Measurements from ENCODE around the gene CCNF.

CCNF gene

DNA sequence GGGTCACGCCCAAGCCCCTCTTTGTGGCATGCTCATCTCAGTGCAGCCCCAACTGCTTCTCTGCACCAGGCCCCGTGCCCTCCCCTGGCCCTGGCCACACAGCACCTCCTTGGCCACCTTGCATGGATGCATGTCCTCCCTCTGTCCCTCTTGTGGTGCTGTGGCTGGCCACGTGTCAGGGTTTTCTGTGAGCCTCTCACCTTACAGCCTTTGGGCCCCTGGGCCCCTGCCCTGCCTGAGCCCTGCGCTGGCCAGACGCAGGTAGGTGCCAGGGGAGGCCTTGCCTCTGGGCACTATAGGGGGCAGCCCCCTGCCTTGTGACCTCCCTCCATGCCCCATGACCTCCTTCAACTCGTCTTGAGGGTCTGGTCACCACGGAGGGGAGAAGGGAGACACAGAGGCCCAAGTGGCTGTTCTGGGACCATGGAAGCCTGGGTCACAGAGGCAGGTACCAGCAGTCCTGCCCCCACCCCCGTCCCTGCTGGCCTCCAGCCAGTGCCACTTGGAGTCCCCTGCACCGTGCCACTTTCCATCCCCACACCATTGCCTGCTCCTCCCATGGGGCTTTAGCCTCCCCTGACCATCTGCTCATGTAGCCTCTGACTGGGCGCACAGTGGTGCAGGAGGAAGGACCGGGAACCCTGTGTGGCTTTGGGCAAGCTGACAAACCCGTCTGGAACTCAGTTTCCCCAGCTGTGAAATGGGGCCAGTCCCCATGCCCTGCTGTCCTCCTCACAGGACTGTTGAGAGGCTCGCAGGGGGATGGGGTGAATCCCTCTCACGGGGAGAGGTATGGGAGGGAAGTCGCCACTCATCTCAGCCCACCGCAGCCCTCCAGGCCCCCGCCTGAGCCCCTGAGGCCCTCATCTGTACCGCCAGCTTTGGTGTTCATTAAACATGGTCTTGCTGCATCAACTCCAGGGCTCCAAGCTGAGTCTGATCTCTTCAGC, 73.0 kb downstream of the CCNF start:
- DNase-seq (ENCODE audit: low read depth in 2 of 2) = no peak
- TF ChIP-seq, protein P1, sequence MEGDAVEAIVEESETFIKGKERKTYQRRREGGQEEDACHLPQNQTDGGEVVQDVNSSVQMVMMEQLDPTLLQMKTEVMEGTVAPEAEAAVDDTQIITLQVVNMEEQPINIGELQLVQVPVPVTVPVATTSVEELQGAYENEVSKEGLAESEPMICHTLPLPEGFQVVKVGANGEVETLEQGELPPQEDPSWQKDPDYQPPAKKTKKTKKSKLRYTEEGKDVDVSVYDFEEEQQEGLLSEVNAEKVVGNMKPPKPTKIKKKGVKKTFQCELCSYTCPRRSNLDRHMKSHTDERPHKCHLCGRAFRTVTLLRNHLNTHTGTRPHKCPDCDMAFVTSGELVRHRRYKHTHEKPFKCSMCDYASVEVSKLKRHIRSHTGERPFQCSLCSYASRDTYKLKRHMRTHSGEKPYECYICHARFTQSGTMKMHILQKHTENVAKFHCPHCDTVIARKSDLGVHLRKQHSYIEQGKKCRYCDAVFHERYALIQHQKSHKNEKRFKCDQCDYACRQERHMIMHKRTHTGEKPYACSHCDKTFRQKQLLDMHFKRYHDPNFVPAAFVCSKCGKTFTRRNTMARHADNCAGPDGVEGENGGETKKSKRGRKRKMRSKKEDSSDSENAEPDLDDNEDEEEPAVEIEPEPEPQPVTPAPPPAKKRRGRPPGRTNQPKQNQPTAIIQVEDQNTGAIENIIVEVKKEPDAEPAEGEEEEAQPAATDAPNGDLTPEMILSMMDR (IDR thresholded peaks at IDR 0.05; ENCODE audit: low read depth, low read length) = no peak

DNA sequence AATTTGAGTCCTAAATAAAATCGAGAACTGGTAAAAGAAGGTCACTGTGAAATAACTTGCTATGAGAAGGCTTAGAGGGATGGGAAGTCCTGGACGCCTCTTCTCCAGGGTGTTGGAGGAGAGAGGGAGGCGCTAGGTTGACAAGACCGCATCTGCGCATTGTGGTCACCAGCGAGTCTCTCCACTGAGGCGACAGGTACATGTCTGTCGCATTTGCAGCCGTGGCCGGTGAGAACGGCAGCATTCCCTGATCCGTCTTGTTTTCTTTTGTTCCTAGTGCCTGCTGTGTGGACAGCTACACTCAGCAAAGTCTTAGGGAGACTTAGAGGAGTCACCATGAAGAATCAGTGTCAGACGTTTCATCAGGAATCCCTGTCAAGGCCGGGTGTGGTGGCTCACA, 76.4 kb downstream of the CCNF start:
- TF ChIP-seq, protein P1 (IDR thresholded peaks at IDR 0.05; ENCODE audit: low read depth, low read length) = no peak

More for the DNA sequence above, 73.0 kb downstream of the CCNF start:
- no peak overlapping the region for H3K4me3 ChIP-seq (replicated peaks in 1 of 2; ENCODE audit: low read depth in 2 of 2, low read length in 2 of 2)

DNA sequence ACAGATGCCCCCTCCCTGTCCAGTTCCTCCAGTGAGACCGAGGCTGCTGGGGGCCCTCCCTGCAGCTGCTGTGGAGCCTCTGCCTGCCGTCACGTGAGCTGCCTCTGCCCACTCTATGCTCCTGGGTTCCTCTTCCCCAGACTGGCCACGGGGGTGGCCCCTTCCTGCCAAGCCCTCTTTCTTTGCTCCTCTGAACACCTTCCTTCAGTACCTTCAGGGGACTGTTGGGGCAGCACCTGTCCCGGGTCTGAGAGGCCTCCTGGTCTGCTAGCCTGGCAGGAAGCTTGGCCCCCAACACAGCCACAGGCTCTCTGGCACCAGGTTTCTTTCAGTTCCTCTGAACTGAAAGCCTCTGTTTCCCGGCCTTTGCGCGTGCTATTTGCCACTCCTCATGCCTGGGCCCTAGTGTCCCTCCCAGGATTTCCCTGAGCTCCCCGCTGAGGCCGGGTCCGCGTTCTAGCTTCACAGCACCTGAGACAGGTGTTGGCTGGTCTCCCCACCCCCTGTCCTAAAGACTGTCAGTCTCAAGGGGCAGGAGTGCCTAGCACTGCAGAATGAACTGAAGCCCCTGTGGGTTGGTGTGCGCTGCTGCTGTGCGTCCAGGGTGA, 77.9 kb downstream of the CCNF start:
- H3K4me3 ChIP-seq (replicated peaks in 1 of 2; ENCODE audit: low read depth in 2 of 2, low read length in 2 of 2) = no peak overlapping the region
- DNase-seq (ENCODE audit: low read depth in 2 of 2) = no peak
- TF ChIP-seq, protein P1 (IDR thresholded peaks at IDR 0.05; ENCODE audit: low read depth, low read length) = no peak

More for the DNA sequence above, 76.4 kb downstream of the CCNF start:
- no peak for DNase-seq (ENCODE audit: low read depth in 2 of 2)
- H3K4me3 ChIP-seq (replicated peaks in 1 of 2; ENCODE audit: low read depth in 2 of 2, low read length in 2 of 2) = no peak overlapping the region

DNA sequence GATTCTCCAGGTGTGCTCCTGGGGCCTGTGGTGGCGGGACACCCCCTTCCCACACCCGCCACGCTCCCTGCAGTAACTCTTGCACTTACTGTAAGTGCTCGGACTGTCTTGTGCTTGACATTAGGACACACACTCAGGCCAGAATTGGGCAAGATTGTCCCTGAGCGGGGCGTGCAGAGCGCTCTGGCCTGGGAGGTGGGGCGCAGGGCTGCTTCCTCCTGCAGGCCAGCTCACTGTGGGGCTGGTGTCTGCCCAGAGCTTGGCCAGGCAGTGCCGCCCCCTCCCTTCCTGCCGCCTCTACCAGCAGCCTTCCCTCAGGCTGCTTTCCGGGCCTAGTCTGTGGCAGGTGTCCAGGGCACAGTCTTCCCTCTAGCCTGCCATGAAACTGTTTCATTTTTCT, 78.4 kb downstream of the CCNF start:
- DNase-seq (ENCODE audit: low read depth in 2 of 2) = no peak
- H3K4me3 ChIP-seq (replicated peaks in 1 of 2; ENCODE audit: low read depth in 2 of 2, low read length in 2 of 2) = no peak overlapping the region
- TF ChIP-seq, protein P1 (IDR thresholded peaks at IDR 0.05; ENCODE audit: low read depth, low read length) = no peak
